ENCODE data around the gene RNASET2. TPM values are rescaled to one million over a fixed set of nuclear protein-coding genes. Genes with fewer than 3 reads are reported as not detected.

The RNASET2 gene
- total and polyA plus RNA-seq, 2 experiments from 2014 or later: 144 to 266 TPM

- Histone ChIP-seq H3K4me1 (ENCODE audit: insufficient read depth) (no peaks in the 10 kb centered on the region), H3K36me3 (replicated peaks; ENCODE audit: insufficient read depth, low read depth) (no peaks in the 10 kb centered on the region), H3K9me3 (ENCODE audit: low read depth) (no peaks in the 10 kb centered on the region), H3K79me2 (no peaks in the 10 kb centered on the region), H2AFZ (no peak overlapping the region), H4K20me1 (ENCODE audit: insufficient read depth, poor library complexity, severe bottlenecking) (no peaks in the 10 kb centered on the region), H3K4me3 (no peak overlapping the region), H3K27ac (no peak overlapping the region), H3K4me2 (no peak overlapping the region), H3K27me3 (no peaks in the 10 kb centered on the region), H3K9me2 (replicated peaks; ENCODE audit: insufficient read depth) (no peaks in the 10 kb centered on the region)
- 93% methylated on average over 9 of the region's 16 CpGs for WGBS (ENCODE audit: low lambda C conversion rate, missing lambda C conversion rate)
- no peak for DNase-seq (ENCODE audit: low spot score)
- TF ChIP-seq EZH2 (IDR thresholded peaks at IDR 0.05; ENCODE audit: borderline replicate concordance): no peak
- no peak for TF ChIP-seq CTCF (IDR thresholded peaks at IDR 0.05; ENCODE audit: poor library complexity)
- TF ChIP-seq EZH2phosphoT487 (IDR thresholded peaks at IDR 0.05; ENCODE audit: low read depth, severe bottlenecking, unreplicated experiment): no peak
These were observed 11.6 kb downstream of the RNASET2 start for GRCh38 chr6:166944666-166945256.

GRCh38 chr6:166942393-166943168, 13.8 kb downstream of the RNASET2 start:
- H4K20me1 ChIP-seq (ENCODE audit: insufficient read depth, poor library complexity, severe bottlenecking): no peaks in the 10 kb centered on the region
- H3K4me1 ChIP-seq (ENCODE audit: insufficient read depth): no peaks in the 10 kb centered on the region
- no peak overlapping the region for H2AFZ ChIP-seq
- no peaks in the 10 kb centered on the region for H3K79me2 ChIP-seq
- no peaks in the 10 kb centered on the region for H3K27me3 ChIP-seq
- no peaks in the 10 kb centered on the region for H3K9me2 ChIP-seq (replicated peaks; ENCODE audit: insufficient read depth)
- no peak overlapping the region for H3K27ac ChIP-seq
- peak; percentile 45 for DNase-seq (ENCODE audit: low spot score)
- H3K4me2 ChIP-seq: no peak overlapping the region
- WGBS (ENCODE audit: low lambda C conversion rate, missing lambda C conversion rate): 72% methylated on average over 14 of the region's 14 CpGs
- TF ChIP-seq CTCF (IDR thresholded peaks at IDR 0.05; ENCODE audit: poor library complexity) (no peak), EZH2 (IDR thresholded peaks at IDR 0.05; ENCODE audit: borderline replicate concordance) (no peak), EZH2phosphoT487 (IDR thresholded peaks at IDR 0.05; ENCODE audit: low read depth, severe bottlenecking, unreplicated experiment) (no peak)
- no peak overlapping the region for H3K4me3 ChIP-seq
- H3K9me3 ChIP-seq (ENCODE audit: low read depth): no peaks in the 10 kb centered on the region
- H3K36me3 ChIP-seq (replicated peaks; ENCODE audit: insufficient read depth, low read depth): no peaks in the 10 kb centered on the region

GRCh38 chr6:166940643-166941068, 15.7 kb downstream of the RNASET2 start:
- no peaks in the 10 kb centered on the region for H3K36me3 ChIP-seq (replicated peaks; ENCODE audit: insufficient read depth, low read depth)

More at GRCh38 chr6:166940643-166941068, 15.7 kb downstream of the RNASET2 start:
- no peaks in the 10 kb centered on the region for H3K9me3 ChIP-seq (ENCODE audit: low read depth)
- no peaks in the 10 kb centered on the region for H3K79me2 ChIP-seq
- no peak overlapping the region for H3K4me3 ChIP-seq
- H3K4me2 ChIP-seq: no peak overlapping the region
- no peaks in the 10 kb centered on the region for H3K4me1 ChIP-seq (ENCODE audit: insufficient read depth)
- H3K27me3 ChIP-seq: no peaks in the 10 kb centered on the region
- no peak for DNase-seq (ENCODE audit: low spot score)
- H3K9me2 ChIP-seq (replicated peaks; ENCODE audit: insufficient read depth): no peaks in the 10 kb centered on the region
- H2AFZ ChIP-seq: no peak overlapping the region
- WGBS (ENCODE audit: low lambda C conversion rate, missing lambda C conversion rate): 85% methylated on average over 7 of the region's 7 CpGs
- TF ChIP-seq EZH2phosphoT487 (IDR thresholded peaks at IDR 0.05; ENCODE audit: low read depth, severe bottlenecking, unreplicated experiment) (no peak), CTCF (IDR thresholded peaks at IDR 0.05; ENCODE audit: poor library complexity) (no peak), EZH2 (IDR thresholded peaks at IDR 0.05; ENCODE audit: borderline replicate concordance) (no peak)
- H3K27ac ChIP-seq: no peak overlapping the region
- no peaks in the 10 kb centered on the region for H4K20me1 ChIP-seq (ENCODE audit: insufficient read depth, poor library complexity, severe bottlenecking)

Data from hepatocyte (in vitro differentiated cells).